HUES6 (cell line): ENCODE measurements around the gene CELA2A.

Source experiments
- H3K27ac ChIP-seq: 2 replicates; pipeline ENCODE4 v1.7.0; 2013; ENCODE audit warnings: low read depth, mild to moderate bottlenecking, low read length, inconsistent platforms
- H3K27me3 ChIP-seq: 2 replicates; pipeline ENCODE4 v1.6.1; 2013; ENCODE audit warnings: low read length; ENCODE audit not compliant: control insufficient read depth, insufficient read depth
- H3K36me3 ChIP-seq: 2 replicates; pipeline ENCODE4 v1.6.1; 2013; ENCODE audit warnings: low read length; ENCODE audit not compliant: control insufficient read depth, insufficient read depth
- H3K4me1 ChIP-seq: 2 replicates; pipeline ENCODE4 v1.6.1; 2013; ENCODE audit warnings: low read length; ENCODE audit not compliant: control insufficient read depth, insufficient read depth
- H3K4me3 ChIP-seq: 2 replicates; pipeline ENCODE4 v1.5.1; 2013; ENCODE audit warnings: low read depth, low read length
- H3K9ac ChIP-seq: one replicate; pipeline ENCODE4 v1.6.1; 2013; ENCODE audit warnings: mild to moderate bottlenecking, low read length
- H3K9me3 ChIP-seq: 2 replicates; pipeline ENCODE4 v1.6.1; 2013; ENCODE audit warnings: low read depth, low read length; ENCODE audit not compliant: control insufficient read depth, insufficient read depth

CELA2A gene

GRCh38 chr1:15445390-15446122, 11.0 kb upstream of the CELA2A start:
- 0 out of 2 replicates have a peak, but pooled peaks cover under 1% of the 10 kb centered on the region for H3K9me3 ChIP-seq
- no peak overlapping the region for H3K4me3 ChIP-seq
- no peak overlapping the region for H3K9ac ChIP-seq
- H3K27me3 ChIP-seq = no peaks in the 10 kb centered on the region
- H3K36me3 ChIP-seq = no peaks in the 10 kb centered on the region
- H3K27ac ChIP-seq = no peak overlapping the region
- no peaks in the 10 kb centered on the region for H3K4me1 ChIP-seq

GRCh38 chr1:15446212-15446611, 10.3 kb upstream of the CELA2A start:
- no peaks in the 10 kb centered on the region for H3K27me3 ChIP-seq
- H3K36me3 ChIP-seq = no peaks in the 10 kb centered on the region
- H3K4me3 ChIP-seq = no peak overlapping the region

GRCh38 chr1:15448877-15449462, 7.6 kb upstream of the CELA2A start:
- Histone ChIP-seq H3K9ac (no peak overlapping the region), H3K9me3 (peaks cover 8% of the 10 kb centered on the region), H3K4me1 (no peaks in the 10 kb centered on the region), H3K4me3 (no peak overlapping the region), H3K27ac (no peak overlapping the region), H3K27me3 (no peaks in the 10 kb centered on the region), H3K36me3 (no peaks in the 10 kb centered on the region)

More at GRCh38 chr1:15446212-15446611, 10.3 kb upstream of the CELA2A start:
- Histone ChIP-seq H3K9ac (no peak overlapping the region), H3K4me1 (no peaks in the 10 kb centered on the region), H3K27ac (no peak overlapping the region), H3K9me3 (peaks cover 6% of the 10 kb centered on the region)

GRCh38 chr1:15449567-15449966, 7.0 kb upstream of the CELA2A start:
- peaks cover 8% of the 10 kb centered on the region for H3K9me3 ChIP-seq
- no peak overlapping the region for H3K27ac ChIP-seq
- no peaks in the 10 kb centered on the region for H3K4me1 ChIP-seq
- H3K36me3 ChIP-seq = no peaks in the 10 kb centered on the region
- H3K4me3 ChIP-seq = no peak overlapping the region
- no peaks in the 10 kb centered on the region for H3K27me3 ChIP-seq
- H3K9ac ChIP-seq = no peak overlapping the region

- no peaks in the 10 kb centered on the region for H3K27me3 ChIP-seq
- H3K27ac ChIP-seq = no peak overlapping the region
- peaks cover 8% of the 10 kb centered on the region for H3K9me3 ChIP-seq
- no peaks in the 10 kb centered on the region for H3K36me3 ChIP-seq
- H3K4me3 ChIP-seq = no peak overlapping the region
- no peak overlapping the region for H3K9ac ChIP-seq
- no peaks in the 10 kb centered on the region for H3K4me1 ChIP-seq
Observed at GRCh38 chr1:15451014-15451722, 5.4 kb upstream of the CELA2A start.

GRCh38 chr1:15452216-15452615, 4.3 kb upstream of the CELA2A start:
- no peak overlapping the region for H3K9ac ChIP-seq
- H3K36me3 ChIP-seq = no peaks in the 10 kb centered on the region
- H3K27me3 ChIP-seq = no peaks in the 10 kb centered on the region
- H3K9me3 ChIP-seq = peaks cover 8% of the 10 kb centered on the region
- H3K4me3 ChIP-seq = no peak overlapping the region
- H3K4me1 ChIP-seq = no peaks in the 10 kb centered on the region
- H3K27ac ChIP-seq = no peak overlapping the region

GRCh38 chr1:15452866-15453571, 3.5 kb upstream of the CELA2A start:
- Histone ChIP-seq H3K36me3 (no peaks in the 10 kb centered on the region), H3K4me3 (no peak overlapping the region), H3K9me3 (peaks cover 8% of the 10 kb centered on the region), H3K9ac (no peak overlapping the region), H3K27me3 (no peaks in the 10 kb centered on the region), H3K4me1 (no peaks in the 10 kb centered on the region), H3K27ac (no peak overlapping the region)

- H3K27me3 ChIP-seq = no peaks in the 10 kb centered on the region
- no peak overlapping the region for H3K27ac ChIP-seq
- no peak overlapping the region for H3K9ac ChIP-seq
- peaks cover 8% of the 10 kb centered on the region for H3K9me3 ChIP-seq
- no peaks in the 10 kb centered on the region for H3K4me1 ChIP-seq
- no peaks in the 10 kb centered on the region for H3K36me3 ChIP-seq
- H3K4me3 ChIP-seq = no peak overlapping the region
Observed at GRCh38 chr1:15453734-15454133, 2.8 kb upstream of the CELA2A start.

GRCh38 chr1:15454256-15454655, 2.3 kb upstream of the CELA2A start:
- H3K9me3 ChIP-seq = peaks cover 8% of the 10 kb centered on the region
- no peaks in the 10 kb centered on the region for H3K27me3 ChIP-seq
- no peak overlapping the region for H3K9ac ChIP-seq
- H3K27ac ChIP-seq = no peak overlapping the region
- no peaks in the 10 kb centered on the region for H3K36me3 ChIP-seq
- H3K4me3 ChIP-seq = no peak overlapping the region
- H3K4me1 ChIP-seq = no peaks in the 10 kb centered on the region

GRCh38 chr1:15455522-15455921, 1.0 kb upstream of the CELA2A start:
- H3K4me3 ChIP-seq = no peak overlapping the region
- no peak overlapping the region for H3K9ac ChIP-seq
- H3K27me3 ChIP-seq = no peaks in the 10 kb centered on the region
- no peak overlapping the region for H3K27ac ChIP-seq
- H3K36me3 ChIP-seq = no peaks in the 10 kb centered on the region
- no peaks in the 10 kb centered on the region for H3K4me1 ChIP-seq
- H3K9me3 ChIP-seq = peaks cover 8% of the 10 kb centered on the region

- no peak overlapping the region for H3K9ac ChIP-seq
- no peak overlapping the region for H3K4me3 ChIP-seq
- no peak overlapping the region for H3K27ac ChIP-seq
Observed at GRCh38 chr1:15457585-15457984, 1.1 kb downstream of the CELA2A start.

More at GRCh38 chr1:15457585-15457984, 1.1 kb downstream of the CELA2A start:
- Histone ChIP-seq H3K27me3 (no peaks in the 10 kb centered on the region), H3K4me1 (no peaks in the 10 kb centered on the region), H3K36me3 (no peaks in the 10 kb centered on the region), H3K9me3 (no peaks in the 10 kb centered on the region)
